Measurements from ENCODE around the gene UBC. TPM values are rescaled to one million over a fixed set of nuclear protein-coding genes. Genes with fewer than 3 reads are reported as not detected.
"Not testable (repeated sequence)": the region's sequence is repeated elsewhere in the genome, so short reads cannot be mapped to it uniquely, and the experiment has no call there.

UBC gene
- total and polyA plus RNA-seq, 2 donors (not counting 1 experiment from before 2014, with no cell fraction given) = 953 to 4,477 TPM

DNA sequence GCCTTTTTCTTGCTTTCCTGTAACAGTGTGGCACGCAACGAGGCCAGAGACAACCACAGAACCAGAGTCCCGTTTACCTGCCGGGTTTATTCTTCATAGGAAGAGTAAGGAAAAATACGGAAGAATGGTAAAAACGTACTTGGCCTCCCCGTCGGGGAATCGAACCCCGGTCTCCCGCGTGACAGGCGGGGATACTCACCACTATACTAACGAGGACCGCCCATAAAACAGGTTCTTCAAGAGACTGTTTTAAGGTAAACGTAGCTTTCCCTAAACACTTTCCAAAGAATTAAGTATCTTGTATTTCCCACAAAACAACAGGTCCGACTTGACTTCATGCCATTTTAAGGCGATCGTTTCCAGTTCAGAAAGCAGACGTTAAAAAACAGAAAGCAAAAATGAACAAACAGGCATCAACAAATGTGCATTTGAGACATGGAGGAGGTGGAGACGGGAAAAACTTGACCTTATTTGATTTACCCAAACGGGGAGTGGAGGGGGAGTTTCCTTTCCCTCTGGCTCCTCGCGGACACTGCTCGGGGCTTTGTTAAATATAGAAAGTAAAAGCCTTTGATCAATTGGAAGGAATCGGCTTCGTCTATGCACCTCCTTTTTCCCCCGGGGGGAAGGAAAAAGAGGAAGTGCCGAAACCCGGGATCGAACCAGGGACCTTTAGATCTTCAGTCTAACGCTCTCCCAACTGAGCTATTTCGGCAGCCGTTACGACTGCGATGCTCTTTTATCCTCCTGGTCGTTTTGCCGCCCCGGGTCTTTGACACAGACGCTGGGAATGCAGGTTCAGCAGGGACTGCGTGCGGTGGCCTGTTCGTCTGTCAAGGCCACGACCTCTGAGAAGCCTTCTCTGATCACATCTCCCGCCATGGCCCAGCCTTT lies 13.0 kb upstream of the UBC start:
- peak overlapping the region; percentile 69 to 91 (median 77) for H3K4me3 ChIP-seq (ENCODE audit: control extremely low read depth in 1 of 5, extremely low read depth in 1 of 5, insufficient read depth in 1 of 5, low read depth in 2 of 5, low read length in 4 of 5)
- no peaks in the 10 kb centered on the region for H3K27me3 ChIP-seq (replicated peaks in 1 of 4; ENCODE audit: control extremely low read depth in 1 of 4, control insufficient read depth in 3 of 4, insufficient read depth in 4 of 4, low read length in 3 of 4)
- WGBS (ENCODE audit: insufficient coverage) = 0% methylated on average over 26 of the region's 45 CpGs
- H3K27me3 Mint-ChIP-seq = no peaks in the 10 kb centered on the region
- intact Hi-C loops (cut with micrococcal nuclease) = loop anchor here (1.0 to 10.0 kb wide), 3 partner anchors 12 to 363 kb away; partner anchors contain the start of genes NCOR2 and UBC
- H2AFZ ChIP-seq (ENCODE audit: insufficient read depth, low read depth, low read length, poor library complexity, severe bottlenecking) = peak overlapping the region; percentile 66
- ChIA-PET CTCF (interaction anchor here (1.0 to 17.1 kb wide), 7 partner anchors 11 to 70 kb away, joined by 4 to 392 read pairs (median 10); partner anchors contain the start of gene UBC), POLR2A (interaction anchor here (0.7 to 6.4 kb wide), 4 partner anchors 9 to 16 kb away, joined by 3 to 74 read pairs (median 18); partner anchors contain the start of gene UBC)
- H3K4me1 ChIP-seq (ENCODE audit: control insufficient read depth in 2 of 2, insufficient read depth in 2 of 2, low read length in 2 of 2) = peaks cover 16 to 24% of the 10 kb centered on the region in 2 donors
- peak overlapping the region; percentile 90 for H3K4me2 ChIP-seq (replicated peaks; ENCODE audit: low read depth, low read length, poor library complexity, severe bottlenecking)
- H3K9ac ChIP-seq (ENCODE audit: low read length) = peak overlapping the region; percentile 84
- peak; percentile 94 for DNase-seq
- peak; percentile 88 for ATAC-seq (ENCODE audit: low read depth)
- peaks cover 29% of the 10 kb centered on the region for H3K4me1 Mint-ChIP-seq
- peak overlapping the region; percentile 43 to 50 for H3K27ac ChIP-seq (ENCODE audit: low read length in 2 of 2)
- no peak for TF ChIP-seq EZH2 (IDR thresholded peaks at IDR 0.05; ENCODE audit: borderline replicate concordance, insufficient read depth, low read depth, low read length, poor library complexity, severe bottlenecking)
- TF ChIP-seq, protein P1, sequence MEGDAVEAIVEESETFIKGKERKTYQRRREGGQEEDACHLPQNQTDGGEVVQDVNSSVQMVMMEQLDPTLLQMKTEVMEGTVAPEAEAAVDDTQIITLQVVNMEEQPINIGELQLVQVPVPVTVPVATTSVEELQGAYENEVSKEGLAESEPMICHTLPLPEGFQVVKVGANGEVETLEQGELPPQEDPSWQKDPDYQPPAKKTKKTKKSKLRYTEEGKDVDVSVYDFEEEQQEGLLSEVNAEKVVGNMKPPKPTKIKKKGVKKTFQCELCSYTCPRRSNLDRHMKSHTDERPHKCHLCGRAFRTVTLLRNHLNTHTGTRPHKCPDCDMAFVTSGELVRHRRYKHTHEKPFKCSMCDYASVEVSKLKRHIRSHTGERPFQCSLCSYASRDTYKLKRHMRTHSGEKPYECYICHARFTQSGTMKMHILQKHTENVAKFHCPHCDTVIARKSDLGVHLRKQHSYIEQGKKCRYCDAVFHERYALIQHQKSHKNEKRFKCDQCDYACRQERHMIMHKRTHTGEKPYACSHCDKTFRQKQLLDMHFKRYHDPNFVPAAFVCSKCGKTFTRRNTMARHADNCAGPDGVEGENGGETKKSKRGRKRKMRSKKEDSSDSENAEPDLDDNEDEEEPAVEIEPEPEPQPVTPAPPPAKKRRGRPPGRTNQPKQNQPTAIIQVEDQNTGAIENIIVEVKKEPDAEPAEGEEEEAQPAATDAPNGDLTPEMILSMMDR (IDR thresholded peaks at IDR 0.05) = no peak
- no peaks in the 10 kb centered on the region for H3K36me3 ChIP-seq (replicated peaks in 1 of 2; ENCODE audit: control extremely low read depth in 1 of 2, control insufficient read depth in 1 of 2, extremely low read depth in 1 of 2, insufficient read depth in 2 of 2, low read length in 1 of 2)
- peak overlapping the region; percentile 93 for H3K4me3 Mint-ChIP-seq
- H4K20me1 ChIP-seq (ENCODE audit: control insufficient read depth, insufficient read depth, low read length, poor library complexity, severe bottlenecking) = no peaks in the 10 kb centered on the region
- H3K9me3 ChIP-seq (ENCODE audit: control extremely low read depth in 1 of 3, control insufficient read depth in 2 of 3, insufficient read depth in 1 of 3, low read length in 2 of 3) = no peaks in the 10 kb centered on the region
- no peaks in the 10 kb centered on the region for H3K9me3 Mint-ChIP-seq (ENCODE audit: insufficient read depth)
- H3K79me2 ChIP-seq (ENCODE audit: control insufficient read depth, insufficient read depth, low read length) = no peaks in the 10 kb centered on the region
- H3K27ac Mint-ChIP-seq = peak overlapping the region; percentile 99

- H3K9me3 ChIP-seq (ENCODE audit: control extremely low read depth in 1 of 3, control insufficient read depth in 2 of 3, insufficient read depth in 1 of 3, low read length in 2 of 3); H3K79me2 ChIP-seq (ENCODE audit: control insufficient read depth, insufficient read depth, low read length); H3K27ac ChIP-seq (ENCODE audit: low read length in 2 of 2); H3K27me3 ChIP-seq (replicated peaks in 1 of 4; ENCODE audit: control extremely low read depth in 1 of 4, control insufficient read depth in 3 of 4, insufficient read depth in 4 of 4, low read length in 3 of 4); H3K36me3 ChIP-seq (replicated peaks in 1 of 2; ENCODE audit: control extremely low read depth in 1 of 2, control insufficient read depth in 1 of 2, extremely low read depth in 1 of 2, insufficient read depth in 2 of 2, low read length in 1 of 2); H3K9ac ChIP-seq (ENCODE audit: low read length); H3K4me3 ChIP-seq (ENCODE audit: control extremely low read depth in 1 of 5, extremely low read depth in 1 of 5, insufficient read depth in 1 of 5, low read depth in 2 of 5, low read length in 4 of 5); H3K4me3 Mint-ChIP-seq; H3K27me3 Mint-ChIP-seq; H4K20me1 ChIP-seq (ENCODE audit: control insufficient read depth, insufficient read depth, low read length, poor library complexity, severe bottlenecking); ATAC-seq (ENCODE audit: low read depth); H3K9me3 Mint-ChIP-seq (ENCODE audit: insufficient read depth); H2AFZ ChIP-seq (ENCODE audit: insufficient read depth, low read depth, low read length, poor library complexity, severe bottlenecking); H3K4me2 ChIP-seq (replicated peaks; ENCODE audit: low read depth, low read length, poor library complexity, severe bottlenecking): not testable (repeated sequence)
- peaks cover 33 to 40% of the 10 kb centered on the region in 2 donors for H3K4me1 ChIP-seq (ENCODE audit: control insufficient read depth in 2 of 2, insufficient read depth in 2 of 2, low read length in 2 of 2)
- WGBS (ENCODE audit: insufficient coverage) = 100% methylated on average over 6 of the region's 7 CpGs
- POLR2A ChIA-PET = interaction anchor here (0.6 to 6.4 kb wide), 4 partner anchors 8 to 1843 kb away, joined by 5 to 74 read pairs (median 6); partner anchors contain the start of gene UBC
- CTCF ChIA-PET = interaction anchor here (2.0 to 17.1 kb wide), 3 partner anchors 9 to 19 kb away, joined by 10 to 392 read pairs (median 57); partner anchors contain the start of gene UBC
- intact Hi-C loops (cut with micrococcal nuclease) = loop anchor here (10.0 kb wide), 1 partner anchor 361 kb away; the partner anchor contains the start of gene NCOR2
- peak; percentile 18 for DNase-seq
- Mint-ChIP-seq H3K4me1 (peaks cover 45% of the 10 kb centered on the region), H3K27ac (peak overlapping the region; percentile 72)
These were observed 11.3 kb upstream of the UBC start for GRCh38 chr12:124925782-124926181.
